Spleen (tissue), 7 donors: Measurements from ENCODE around the gene TBC1D9.

Experiments
- CTCF ChIP-seq, 11 experiments: fragments of 200-600 bp in 7 of 11; fragments of 450-650 bp in 4 of 11; sonication (generic) in 4 of 11; IDR thresholded peaks in 8 of 11; conservative IDR thresholded peaks in 3 of 11; 1 replicate in 7 of 11; 2 replicates in 4 of 11; pipeline versions ENCODE4 v1.4.0 to v1.8.0; 2016 to 2021; ENCODE audit warnings: antibody characterized with exemption in 11 of 11, inconsistent platforms in 4 of 11, mild to moderate bottlenecking in 1 of 11
- POLR2A ChIP-seq, 3 donors: fragments of 450-650 bp; IDR thresholded peaks; one replicate each; pipeline ENCODE4 v1.5.1; 2017; ENCODE audit warnings: antibody characterized with exemption in 3 of 3, mild to moderate bottlenecking in 1 of 3
- POLR2AphosphoS5 ChIP-seq, 3 donors: sonication (generic); formaldehyde crosslinking; IDR thresholded peaks; one replicate each; pipeline ENCODE4 v1.5.1; 2017; ENCODE audit warnings: antibody characterized with exemption in 3 of 3
- donor health status: DM: no; HTN: no; CAD: no; lungs with moderate emphysema.
- donor health status: DM: no; HTN: no; CAD: no.
- donor health status: DM: no; HTN: no; CAD: no.

GRCh38 chr4:140764785-140765392 is 8.7 kb upstream of the TBC1D9 start:
- TF ChIP-seq POLR2A (IDR thresholded peaks at IDR 0.05) (no peak), CTCF (IDR thresholded peaks at IDR 0.05 in 8 of 11, conservative IDR thresholded peaks at IDR 0.05 in 3 of 11) (no peak), POLR2AphosphoS5 (IDR thresholded peaks at IDR 0.05) (no peak)
